ENCODE results near the gene RDH11.
"Not testable (repeated sequence)": the region's sequence is repeated elsewhere in the genome, so short reads cannot be mapped to it uniquely, and the experiment has no call there.

The RDH11 gene

DNA sequence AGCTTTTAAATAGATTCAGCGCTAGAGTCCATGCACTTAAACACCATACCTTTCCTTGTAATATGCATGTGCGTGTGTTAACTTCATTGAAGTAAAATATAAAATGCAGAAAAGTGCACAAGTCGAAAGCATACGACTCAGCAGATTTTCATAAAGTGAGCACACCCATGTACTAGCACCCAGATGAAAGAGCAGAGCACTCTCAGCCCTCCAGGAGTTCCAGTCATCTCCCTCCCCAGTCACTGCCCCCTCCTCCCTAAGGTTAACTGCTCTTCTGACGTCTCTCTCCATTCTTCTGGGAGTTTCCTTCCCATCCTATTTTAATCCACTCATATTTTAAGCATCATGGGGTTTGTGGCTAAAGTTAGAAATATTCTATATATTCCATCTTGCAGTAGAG, 26.3 kb upstream of the RDH11 start:
- TF ChIP-seq, protein P1, sequence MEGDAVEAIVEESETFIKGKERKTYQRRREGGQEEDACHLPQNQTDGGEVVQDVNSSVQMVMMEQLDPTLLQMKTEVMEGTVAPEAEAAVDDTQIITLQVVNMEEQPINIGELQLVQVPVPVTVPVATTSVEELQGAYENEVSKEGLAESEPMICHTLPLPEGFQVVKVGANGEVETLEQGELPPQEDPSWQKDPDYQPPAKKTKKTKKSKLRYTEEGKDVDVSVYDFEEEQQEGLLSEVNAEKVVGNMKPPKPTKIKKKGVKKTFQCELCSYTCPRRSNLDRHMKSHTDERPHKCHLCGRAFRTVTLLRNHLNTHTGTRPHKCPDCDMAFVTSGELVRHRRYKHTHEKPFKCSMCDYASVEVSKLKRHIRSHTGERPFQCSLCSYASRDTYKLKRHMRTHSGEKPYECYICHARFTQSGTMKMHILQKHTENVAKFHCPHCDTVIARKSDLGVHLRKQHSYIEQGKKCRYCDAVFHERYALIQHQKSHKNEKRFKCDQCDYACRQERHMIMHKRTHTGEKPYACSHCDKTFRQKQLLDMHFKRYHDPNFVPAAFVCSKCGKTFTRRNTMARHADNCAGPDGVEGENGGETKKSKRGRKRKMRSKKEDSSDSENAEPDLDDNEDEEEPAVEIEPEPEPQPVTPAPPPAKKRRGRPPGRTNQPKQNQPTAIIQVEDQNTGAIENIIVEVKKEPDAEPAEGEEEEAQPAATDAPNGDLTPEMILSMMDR (conservative IDR thresholded peaks at IDR 0.05; ENCODE audit: low read depth): no peak
- ChIA-PET CTCF (interaction anchor here (1.1 kb wide), 1 partner anchor 17 kb away, joined by 5 read pairs; no protein-coding TSS in a partner anchor), POLR2A (ENCODE audit: low non-redundant PET) (no interaction called here)
- DNase-seq (ENCODE audit: low spot score): no peak
- no peak overlapping the region for H3K27ac ChIP-seq

DNA sequence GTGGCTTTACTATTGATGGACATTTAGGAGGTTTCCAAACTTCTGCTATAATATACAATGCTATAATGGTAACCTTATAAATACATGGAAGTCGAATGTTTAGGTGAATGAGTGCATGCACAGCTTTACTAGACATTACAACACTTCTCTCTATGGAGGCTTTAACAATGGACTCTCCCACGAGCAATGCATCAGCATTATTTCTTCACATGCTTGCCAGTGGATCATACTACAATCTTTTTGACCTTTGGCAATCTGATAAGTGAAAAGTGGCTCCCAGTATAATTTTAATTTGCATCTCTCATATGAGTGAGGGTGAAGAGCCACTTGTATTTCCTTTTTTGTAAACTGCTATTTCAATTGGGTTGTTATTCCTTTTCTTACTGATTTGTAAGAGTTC, 24.3 kb upstream of the RDH11 start:
- no peak for DNase-seq (ENCODE audit: low spot score)
- TF ChIP-seq, protein P1 (conservative IDR thresholded peaks at IDR 0.05; ENCODE audit: low read depth): no peak
- POLR2A ChIA-PET (ENCODE audit: low non-redundant PET): no interaction called here
- CTCF ChIA-PET: no interaction called here
- no peak overlapping the region for H3K27ac ChIP-seq

DNA sequence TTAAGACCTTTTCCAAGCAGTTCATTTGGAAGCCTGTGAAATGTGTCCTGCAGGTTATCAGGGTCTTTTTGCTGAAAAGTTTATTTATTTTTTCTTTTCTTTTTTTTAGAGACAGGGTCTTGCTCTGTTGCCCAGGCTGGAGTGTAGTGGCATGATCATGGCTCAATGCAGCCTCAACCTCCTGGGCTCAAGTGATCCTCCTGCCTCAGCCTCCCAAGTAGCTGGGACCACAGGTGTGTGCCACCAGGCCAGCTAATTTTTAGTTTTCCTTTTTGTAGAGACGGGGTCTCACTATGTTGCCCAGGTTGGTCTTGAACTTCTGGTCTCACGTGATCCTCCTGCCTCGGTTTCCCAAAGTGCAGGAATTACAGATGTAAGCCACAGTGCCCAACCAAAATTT, 23.8 kb upstream of the RDH11 start:
- POLR2A ChIA-PET (ENCODE audit: low non-redundant PET); CTCF ChIA-PET; H3K27ac ChIP-seq; DNase-seq (ENCODE audit: low spot score): not testable (repeated sequence)

DNA sequence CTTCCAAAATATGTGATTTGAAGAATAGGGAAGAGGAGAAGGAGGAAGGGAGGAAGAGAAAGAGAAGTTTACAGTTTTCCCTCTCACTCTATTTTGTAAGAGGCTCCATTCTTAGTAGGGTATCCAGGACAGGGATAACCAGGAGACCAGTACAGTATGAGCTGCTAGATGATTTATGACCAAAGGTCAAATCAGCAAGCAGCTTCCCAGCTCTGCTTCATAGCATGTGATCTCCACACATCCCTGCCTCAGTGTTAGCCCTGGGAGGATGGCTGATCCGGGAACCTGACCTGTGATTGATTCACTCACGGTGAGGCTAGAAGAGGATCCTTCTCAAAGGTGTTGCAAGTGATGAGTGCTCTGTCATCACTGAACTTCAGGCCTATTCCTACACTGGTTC, 22.7 kb upstream of the RDH11 start:
- no peak overlapping the region for H3K27ac ChIP-seq
- TF ChIP-seq, protein P1 (conservative IDR thresholded peaks at IDR 0.05; ENCODE audit: low read depth): no peak
- CTCF ChIA-PET: no interaction called here
- DNase-seq (ENCODE audit: low spot score): no peak
- POLR2A ChIA-PET (ENCODE audit: low non-redundant PET): no interaction called here

DNA sequence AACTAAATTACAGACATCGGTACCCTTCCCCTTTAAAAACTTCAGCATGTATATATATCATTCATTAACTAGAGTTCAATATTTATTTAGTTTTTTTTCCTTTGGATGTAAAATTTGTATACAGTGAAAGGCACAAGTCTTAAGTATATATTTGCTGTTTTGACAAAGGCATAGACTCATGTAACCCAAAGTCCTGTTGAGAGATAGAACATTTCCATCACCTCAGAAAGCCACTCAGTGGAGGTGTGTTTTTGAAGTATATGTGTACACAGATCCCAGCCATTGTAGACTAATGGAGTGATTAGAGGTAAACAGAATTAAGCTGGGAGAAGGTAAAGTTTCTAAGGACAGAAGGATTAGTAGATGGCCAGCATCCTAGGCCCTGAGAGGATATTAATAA, 21.5 kb upstream of the RDH11 start:
- DNase-seq (ENCODE audit: low spot score): no peak
- TF ChIP-seq, protein P1 (conservative IDR thresholded peaks at IDR 0.05; ENCODE audit: low read depth): no peak
- ChIA-PET POLR2A (ENCODE audit: low non-redundant PET) (no interaction called here), CTCF (no interaction called here)
- H3K27ac ChIP-seq: no peak overlapping the region

DNA sequence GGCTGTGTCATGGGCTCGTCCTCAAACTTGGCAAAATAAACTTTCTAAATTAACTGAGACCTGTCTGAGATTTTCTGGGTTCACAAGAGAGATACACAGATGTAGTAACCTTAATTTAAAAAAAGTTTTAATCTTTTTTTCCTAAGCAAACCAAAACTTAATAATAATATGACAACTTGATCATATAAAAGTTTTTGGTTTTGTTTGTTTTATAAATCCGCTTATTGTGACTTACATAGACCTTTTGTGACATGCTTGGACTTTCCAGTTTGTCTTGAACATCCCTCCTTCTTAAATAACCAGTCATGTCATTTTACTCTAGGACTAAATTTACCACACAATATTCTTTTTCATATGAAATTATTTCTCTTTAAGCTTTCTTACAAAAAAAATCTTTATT, 14.6 kb upstream of the RDH11 start:
- no peak for DNase-seq (ENCODE audit: low spot score)
- ChIA-PET POLR2A (ENCODE audit: low non-redundant PET) (no interaction called here), CTCF (interaction anchor here (1.1 kb wide), 1 partner anchor 35 kb away, joined by 3 read pairs; no protein-coding TSS in a partner anchor)
- no peak overlapping the region for H3K27ac ChIP-seq
- TF ChIP-seq, protein P1 (conservative IDR thresholded peaks at IDR 0.05; ENCODE audit: low read depth): no peak

DNA sequence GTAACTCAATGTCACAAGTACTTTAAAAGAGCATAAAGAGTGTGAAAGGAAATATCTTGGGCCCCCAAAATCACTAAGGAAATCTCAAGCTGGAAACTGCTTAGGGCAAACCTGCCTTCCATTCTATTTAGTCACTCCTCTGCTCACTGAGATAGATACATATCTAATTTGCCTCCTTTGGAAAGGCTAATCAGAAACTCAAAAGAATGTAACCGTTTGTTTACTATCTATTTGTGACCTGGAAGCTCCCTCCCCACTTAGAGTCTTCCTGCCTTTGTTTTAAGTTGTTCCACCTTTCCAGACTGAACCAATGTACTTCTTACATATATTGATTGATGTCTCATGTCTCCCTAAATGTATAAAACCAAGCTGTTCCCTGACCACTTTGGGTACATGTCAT, 14.2 kb upstream of the RDH11 start:
- H3K27ac ChIP-seq; DNase-seq (ENCODE audit: low spot score); POLR2A ChIA-PET (ENCODE audit: low non-redundant PET): not testable (repeated sequence)
- CTCF ChIA-PET: interaction anchor here (0.6 to 1.1 kb wide), 2 partner anchors 15 to 34 kb away, joined by 3 read pairs; no protein-coding TSS in a partner anchor

DNA sequence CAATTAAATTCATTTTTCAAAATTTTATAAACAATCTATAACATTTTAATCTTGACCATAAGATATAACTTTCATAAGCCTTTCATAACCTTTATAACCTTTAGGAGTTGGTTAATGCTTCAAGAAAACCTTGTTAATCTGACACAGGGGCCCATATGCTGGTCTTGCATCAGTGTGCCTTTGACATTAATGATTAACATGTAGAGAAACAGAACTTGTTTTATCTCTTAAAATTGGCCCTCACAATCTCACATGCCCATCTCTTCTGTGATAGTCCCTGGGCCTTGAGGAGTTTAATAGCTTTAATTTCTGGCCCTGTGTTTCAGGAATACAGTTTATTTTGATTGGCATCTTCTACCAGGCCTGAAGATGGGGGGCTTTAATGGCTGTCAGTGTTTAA, 13.8 kb upstream of the RDH11 start:
- DNase-seq (ENCODE audit: low spot score); POLR2A ChIA-PET (ENCODE audit: low non-redundant PET); H3K27ac ChIP-seq: not testable (repeated sequence)
- CTCF ChIA-PET: interaction anchor here (0.6 to 1.1 kb wide), 2 partner anchors 15 to 34 kb away, joined by 3 read pairs; no protein-coding TSS in a partner anchor

Data from RWPE1 (cell line).